ENCODE results near the gene SERPINA9.
"Not testable (repeated sequence)": the region's sequence is repeated elsewhere in the genome, so short reads cannot be mapped to it uniquely, and the experiment has no call there.

The SERPINA9 gene

DNA sequence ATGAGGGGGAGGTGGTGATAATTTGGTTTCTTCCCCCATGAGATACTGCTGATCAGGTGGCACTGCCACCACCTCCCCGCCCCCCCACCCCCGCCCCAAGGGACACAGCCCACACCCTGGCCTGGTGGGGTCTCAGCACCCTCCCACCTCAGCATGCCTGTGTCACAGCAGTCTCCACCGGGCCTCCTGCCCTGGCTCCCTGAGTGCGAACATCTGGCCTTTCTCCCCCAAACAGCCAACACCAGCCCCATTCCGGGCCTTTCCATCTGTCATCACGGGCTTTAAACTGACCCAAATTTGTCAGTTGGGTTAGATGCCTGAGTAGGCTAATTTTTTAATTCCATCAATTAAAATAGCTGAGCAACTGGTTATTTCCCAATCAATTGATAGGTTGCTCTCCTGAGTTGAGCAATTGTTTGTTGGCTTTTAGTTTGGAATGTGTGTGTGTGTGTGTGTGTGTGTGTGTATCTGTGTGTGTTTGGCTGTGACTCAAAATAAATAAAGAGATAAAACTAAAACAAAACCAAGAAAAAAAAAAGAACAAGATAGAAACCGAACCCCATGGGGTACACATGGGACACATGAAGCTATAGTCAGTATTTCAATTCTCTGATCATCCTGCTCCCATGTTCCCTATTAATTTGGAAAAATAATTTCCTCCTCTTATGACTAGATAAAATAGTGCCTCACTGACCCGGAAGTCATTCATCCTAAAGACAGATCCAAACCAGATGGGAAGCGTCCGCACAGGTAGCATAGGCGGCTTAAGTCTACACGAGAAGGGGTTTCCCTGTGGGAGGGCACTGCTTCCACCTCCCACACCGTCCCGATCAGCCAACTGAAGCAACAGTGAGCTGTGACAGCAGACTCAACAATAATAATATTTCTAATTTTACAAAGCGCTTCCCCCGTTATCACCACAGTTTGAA, 25.9 kb upstream of the SERPINA9 start:
- H3K36me3 Mint-ChIP-seq, result no peaks in the 10 kb centered on the region
- DNase-seq (ENCODE audit: low spot score in 2 of 2) (no peak), ATAC-seq (ENCODE audit: low read depth) (no peak)
- peaks cover 3% of the 10 kb centered on the region for H3K27me3 Mint-ChIP-seq
- no peaks in the 10 kb centered on the region for H3K4me1 Mint-ChIP-seq
- no peaks in the 10 kb centered on the region for H3K9me3 Mint-ChIP-seq
- no peak overlapping the region for H3K4me3 Mint-ChIP-seq
- H3K27ac Mint-ChIP-seq, result no peak overlapping the region

DNA sequence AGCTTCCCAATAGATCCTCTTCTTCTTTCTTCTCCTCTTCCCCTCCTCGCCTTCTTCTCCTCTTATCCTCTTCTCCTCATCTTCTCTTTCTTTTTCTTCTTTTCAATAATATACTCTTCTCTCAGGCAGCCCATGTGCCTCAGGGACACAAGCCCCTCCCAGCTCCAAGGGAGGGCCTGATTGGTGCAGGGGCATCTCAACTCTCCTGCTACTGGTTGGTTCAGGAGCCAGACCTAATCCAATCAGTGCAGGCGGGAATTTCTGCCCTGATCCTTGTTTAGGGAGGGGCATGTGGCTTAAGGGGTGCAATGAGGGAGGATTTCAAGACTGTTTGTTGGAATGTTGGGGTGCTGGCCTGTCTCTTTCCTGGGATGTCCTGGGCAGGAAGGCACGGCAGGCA, 24.3 kb upstream of the SERPINA9 start:
- Mint-ChIP-seq H3K27ac (no peak overlapping the region), H3K4me1 (no peaks in the 10 kb centered on the region), H3K4me3 (no peak overlapping the region), H3K36me3 (no peaks in the 10 kb centered on the region), H3K9me3 (no peaks in the 10 kb centered on the region), H3K27me3 (peaks cover 1% of the 10 kb centered on the region)
- ATAC-seq (ENCODE audit: low read depth) (no peak), DNase-seq (ENCODE audit: low spot score in 2 of 2) (no peak)

GRCh38 chr14:94499673-94500072, 23.7 kb upstream of the SERPINA9 start:
- Mint-ChIP-seq H3K27ac (no peak overlapping the region), H3K9me3 (no peaks in the 10 kb centered on the region), H3K27me3 (peaks cover 1% of the 10 kb centered on the region), H3K4me3 (no peak overlapping the region), H3K36me3 (no peaks in the 10 kb centered on the region), H3K4me1 (no peaks in the 10 kb centered on the region)
- DNase-seq (ENCODE audit: low spot score in 2 of 2) (no peak), ATAC-seq (ENCODE audit: low read depth) (no peak)

DNA sequence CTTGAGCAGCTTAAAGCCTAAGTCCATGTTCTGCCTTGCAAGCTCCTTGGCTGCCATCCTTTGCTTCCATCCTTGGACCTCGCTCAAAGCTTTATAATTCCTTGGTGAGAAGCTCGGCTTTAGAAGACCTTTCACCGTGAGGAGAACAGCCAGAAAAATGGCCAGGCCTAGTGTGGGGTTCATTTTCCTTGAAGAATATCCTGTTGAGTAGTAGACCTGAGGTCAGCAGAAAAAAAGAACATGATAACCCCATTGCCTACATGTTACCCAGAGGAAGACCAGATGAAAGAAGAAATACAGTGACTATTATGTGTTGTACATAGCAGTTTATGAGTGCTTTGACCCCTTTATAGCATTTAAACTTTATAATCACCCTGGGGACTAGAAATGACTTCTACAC, 22.2 kb upstream of the SERPINA9 start:
- no peaks in the 10 kb centered on the region for H3K36me3 Mint-ChIP-seq
- H3K27me3 Mint-ChIP-seq, result peaks cover 1% of the 10 kb centered on the region
- DNase-seq (ENCODE audit: low spot score in 2 of 2) (no peak), ATAC-seq (ENCODE audit: low read depth) (no peak)
- no peak overlapping the region for H3K4me3 Mint-ChIP-seq
- H3K9me3 Mint-ChIP-seq, result no peaks in the 10 kb centered on the region
- no peaks in the 10 kb centered on the region for H3K4me1 Mint-ChIP-seq
- no peak overlapping the region for H3K27ac Mint-ChIP-seq

DNA sequence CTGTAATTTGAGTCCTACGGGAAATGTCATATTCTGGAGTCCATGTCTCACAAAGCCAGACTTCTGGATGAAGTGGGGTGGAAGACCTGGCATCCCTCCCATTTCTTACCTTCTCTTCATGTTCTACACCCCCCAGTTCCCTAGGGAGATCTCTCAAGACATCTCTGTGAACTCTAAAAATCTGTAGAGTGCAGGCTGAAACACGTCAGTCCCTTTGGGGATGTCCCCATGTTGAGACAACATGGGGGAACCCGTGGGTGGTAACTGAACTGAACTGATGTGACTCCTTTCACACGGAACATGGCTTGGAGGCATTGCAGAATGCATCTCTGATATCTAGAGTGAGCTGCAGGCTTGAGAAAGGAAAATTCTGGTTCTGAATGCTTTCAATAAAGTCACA, 18.1 kb upstream of the SERPINA9 start:
- H3K27ac Mint-ChIP-seq, result no peak overlapping the region
- no peak overlapping the region for H3K4me3 Mint-ChIP-seq
- peaks cover 2% of the 10 kb centered on the region for H3K27me3 Mint-ChIP-seq
- peak; percentile 59 for ATAC-seq (ENCODE audit: low read depth)
- H3K36me3 Mint-ChIP-seq, result no peaks in the 10 kb centered on the region
- peaks cover 1% of the 10 kb centered on the region for H3K4me1 Mint-ChIP-seq
- H3K9me3 Mint-ChIP-seq, result no peaks in the 10 kb centered on the region
- DNase-seq (ENCODE audit: low spot score in 2 of 2), result no peak

GRCh38 chr14:94491511-94491910, 15.5 kb upstream of the SERPINA9 start:
- peaks cover 5% of the 10 kb centered on the region for H3K27me3 Mint-ChIP-seq
- H3K9me3 Mint-ChIP-seq, result no peaks in the 10 kb centered on the region

GRCh38 chr14:94489336-94489735, 13.3 kb upstream of the SERPINA9 start:
- H3K27me3 Mint-ChIP-seq, result peaks cover 10% of the 10 kb centered on the region
- H3K36me3 Mint-ChIP-seq, result no peaks in the 10 kb centered on the region
- no peaks in the 10 kb centered on the region for H3K9me3 Mint-ChIP-seq
- H3K4me1 Mint-ChIP-seq, result peaks cover 3% of the 10 kb centered on the region
- DNase-seq (ENCODE audit: low spot score in 2 of 2) (no peak), ATAC-seq (ENCODE audit: low read depth) (no peak)
- H3K4me3 Mint-ChIP-seq, result no peak overlapping the region
- no peak overlapping the region for H3K27ac Mint-ChIP-seq

More at GRCh38 chr14:94491511-94491910, 15.5 kb upstream of the SERPINA9 start:
- Mint-ChIP-seq H3K27ac (no peak overlapping the region), H3K4me3 (no peak overlapping the region), H3K4me1 (peaks cover 3% of the 10 kb centered on the region), H3K36me3 (no peaks in the 10 kb centered on the region)
- DNase-seq (ENCODE audit: low spot score in 2 of 2), result no peak
- no peak for ATAC-seq (ENCODE audit: low read depth)

GRCh38 chr14:94486883-94487282, 10.9 kb upstream of the SERPINA9 start:
- ATAC-seq (ENCODE audit: low read depth) (no peak), DNase-seq (ENCODE audit: low spot score in 2 of 2) (no peak)
- Mint-ChIP-seq H3K4me1 (peaks cover 11% of the 10 kb centered on the region), H3K36me3 (no peaks in the 10 kb centered on the region), H3K27ac (no peak overlapping the region), H3K9me3 (no peaks in the 10 kb centered on the region), H3K4me3 (no peak overlapping the region), H3K27me3 (peaks cover 19% of the 10 kb centered on the region)

- peak; percentile 28 to 60 for DNase-seq (ENCODE audit: low spot score in 2 of 2)
- Mint-ChIP-seq H3K4me1 (peaks cover 11% of the 10 kb centered on the region), H3K9me3 (no peaks in the 10 kb centered on the region), H3K36me3 (no peaks in the 10 kb centered on the region), H3K27me3 (peaks cover 19% of the 10 kb centered on the region), H3K27ac (no peak overlapping the region), H3K4me3 (no peak overlapping the region)
- ATAC-seq (ENCODE audit: low read depth), result peak; percentile 25
These were observed 10.2 kb upstream of the SERPINA9 start for GRCh38 chr14:94485944-94486841.

DNA sequence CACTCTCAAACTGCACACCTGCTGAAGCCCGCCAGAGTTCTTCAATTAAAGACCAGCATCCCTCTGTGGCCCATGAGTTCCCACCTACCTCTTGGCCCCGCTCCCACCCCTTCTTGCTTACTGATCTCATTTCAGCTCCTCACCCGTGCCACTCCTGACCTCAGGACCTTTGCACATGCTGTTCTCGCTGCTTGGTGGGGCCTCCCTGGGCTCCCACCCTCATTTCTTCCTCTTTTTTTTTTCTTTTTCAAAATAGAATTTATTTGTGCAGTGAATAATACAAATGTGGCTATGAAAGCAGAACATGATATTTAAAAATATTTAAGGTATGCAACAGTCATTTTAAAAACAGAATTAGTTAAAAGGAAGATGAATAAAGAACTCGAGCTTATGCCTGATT, 8.5 kb upstream of the SERPINA9 start:
- no peak overlapping the region for H3K27ac Mint-ChIP-seq
- peaks cover 19% of the 10 kb centered on the region for H3K27me3 Mint-ChIP-seq
- H3K4me1 Mint-ChIP-seq, result peaks cover 11% of the 10 kb centered on the region
- H3K9me3 Mint-ChIP-seq, result no peaks in the 10 kb centered on the region
- no peaks in the 10 kb centered on the region for H3K36me3 Mint-ChIP-seq
- no peak overlapping the region for H3K4me3 Mint-ChIP-seq
- ATAC-seq (ENCODE audit: low read depth) (no peak), DNase-seq (ENCODE audit: low spot score in 2 of 2) (no peak)

- Mint-ChIP-seq H3K27me3 (peaks cover 16% of the 10 kb centered on the region), H3K27ac (no peak overlapping the region), H3K4me1 (peaks cover 8% of the 10 kb centered on the region), H3K36me3 (no peaks in the 10 kb centered on the region), H3K9me3 (peaks cover 1% of the 10 kb centered on the region), H3K4me3 (no peak overlapping the region)
- ATAC-seq (ENCODE audit: low read depth) (no peak), DNase-seq (ENCODE audit: low spot score in 2 of 2) (no peak)
These were observed 7.8 kb upstream of the SERPINA9 start for GRCh38 chr14:94483729-94484275.

DNA sequence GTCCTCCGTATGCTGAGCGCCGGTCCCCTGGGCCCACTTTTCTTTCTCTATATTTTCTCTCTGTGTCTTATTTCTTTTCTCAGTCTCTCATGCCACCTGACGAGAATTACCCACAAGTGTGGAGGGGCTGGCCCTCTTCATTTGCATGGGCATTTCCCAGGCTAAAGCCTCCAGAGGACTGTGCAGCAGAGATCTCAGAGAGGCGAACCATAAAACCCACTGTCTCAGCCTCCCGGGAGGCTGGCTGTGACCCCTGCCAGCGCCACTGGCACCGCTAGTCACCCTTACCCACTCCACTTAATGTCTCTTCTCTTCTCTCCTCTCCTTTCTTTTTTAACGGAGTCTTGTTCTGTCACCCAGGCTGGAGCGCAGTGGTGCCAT, 7.1 kb upstream of the SERPINA9 start:
- Mint-ChIP-seq H3K4me3 (peak overlapping the region; percentile 15), H3K36me3 (no peaks in the 10 kb centered on the region), H3K27me3 (peaks cover 15% of the 10 kb centered on the region), H3K9me3 (peaks cover 3% of the 10 kb centered on the region), H3K4me1 (peaks cover 8% of the 10 kb centered on the region), H3K27ac (peak overlapping the region; percentile 48)
- ATAC-seq (ENCODE audit: low read depth) (peak; percentile 79), DNase-seq (ENCODE audit: low spot score in 2 of 2) (no peak)

GRCh38 chr14:94482132-94483070, 6.4 kb upstream of the SERPINA9 start:
- not testable (repeated sequence) for H3K4me1 Mint-ChIP-seq; H3K36me3 Mint-ChIP-seq; H3K4me3 Mint-ChIP-seq; H3K9me3 Mint-ChIP-seq; DNase-seq (ENCODE audit: low spot score in 2 of 2); ATAC-seq (ENCODE audit: low read depth)
- Mint-ChIP-seq H3K27me3 (peaks cover 15% of the 10 kb centered on the region), H3K27ac (peak overlapping the region; percentile 48)

All from memory B cell (primary cell).